HG03342 (cell line): ENCODE measurements around the gene FABP6.

Experiments
- ATAC-seq: cut with Tn5 transposase; IDR thresholded peaks from one replicate; pipeline ENCODE4 v1.9.1; 2021; ENCODE audit warnings: mild to moderate bottlenecking, moderate library complexity; ENCODE audit not compliant: unreplicated experiment

The FABP6 gene

GRCh38 chr5:160287378-160288051 is 58.2 kb downstream of the FABP6 start:
- ATAC-seq, result no peak
